HG03575 (cell line): ENCODE results near the gene PCDHGA9.

Source experiments
- ATAC-seq: cut with Tn5 transposase; IDR thresholded peaks from one replicate; pipeline ENCODE4 v1.9.1; 2021; ENCODE audit not compliant: unreplicated experiment, insufficient number of reproducible peaks, low FRiP score; ENCODE audit errors: extremely low read depth

Gene PCDHGA9

DNA sequence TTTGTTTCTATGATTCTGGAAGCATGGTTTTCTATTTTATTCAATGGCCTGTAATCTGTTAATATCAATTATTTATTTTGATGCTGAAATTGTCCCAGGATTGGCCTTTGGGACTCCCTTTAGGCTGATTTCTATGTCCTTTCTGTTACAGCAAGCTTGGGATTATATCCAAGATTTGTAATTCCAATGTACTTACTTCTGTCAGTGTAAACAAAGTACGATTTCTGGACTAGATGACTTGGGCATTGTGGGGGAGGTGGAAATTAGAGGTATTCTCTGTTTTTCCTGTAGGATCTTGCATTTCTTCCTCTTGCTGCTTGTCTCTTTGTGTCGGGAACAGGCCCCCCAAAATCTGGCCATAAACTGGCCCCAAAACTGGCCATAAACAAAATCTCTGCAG lies 31.4 kb downstream of the PCDHGA9 start:
- no peak for ATAC-seq

DNA sequence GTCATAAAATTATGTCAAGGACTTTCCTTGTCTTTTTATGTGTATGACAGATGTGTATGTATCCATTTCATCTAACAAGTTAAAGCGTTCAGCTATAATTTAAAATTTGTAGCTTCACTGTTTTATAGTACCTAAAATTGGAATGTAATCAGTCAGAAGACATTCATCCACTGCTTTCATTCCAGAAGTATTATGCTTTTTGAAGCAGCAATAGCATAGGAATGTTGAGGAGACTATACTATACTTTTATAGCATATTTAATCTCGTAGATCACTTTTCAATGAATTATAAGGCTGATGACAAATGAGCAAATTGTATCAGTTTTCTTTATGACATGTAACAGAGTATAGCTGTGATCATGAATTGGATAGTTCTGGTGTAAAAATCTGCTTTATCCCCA lies 34.6 kb downstream of the PCDHGA9 start:
- no peak for ATAC-seq

DNA sequence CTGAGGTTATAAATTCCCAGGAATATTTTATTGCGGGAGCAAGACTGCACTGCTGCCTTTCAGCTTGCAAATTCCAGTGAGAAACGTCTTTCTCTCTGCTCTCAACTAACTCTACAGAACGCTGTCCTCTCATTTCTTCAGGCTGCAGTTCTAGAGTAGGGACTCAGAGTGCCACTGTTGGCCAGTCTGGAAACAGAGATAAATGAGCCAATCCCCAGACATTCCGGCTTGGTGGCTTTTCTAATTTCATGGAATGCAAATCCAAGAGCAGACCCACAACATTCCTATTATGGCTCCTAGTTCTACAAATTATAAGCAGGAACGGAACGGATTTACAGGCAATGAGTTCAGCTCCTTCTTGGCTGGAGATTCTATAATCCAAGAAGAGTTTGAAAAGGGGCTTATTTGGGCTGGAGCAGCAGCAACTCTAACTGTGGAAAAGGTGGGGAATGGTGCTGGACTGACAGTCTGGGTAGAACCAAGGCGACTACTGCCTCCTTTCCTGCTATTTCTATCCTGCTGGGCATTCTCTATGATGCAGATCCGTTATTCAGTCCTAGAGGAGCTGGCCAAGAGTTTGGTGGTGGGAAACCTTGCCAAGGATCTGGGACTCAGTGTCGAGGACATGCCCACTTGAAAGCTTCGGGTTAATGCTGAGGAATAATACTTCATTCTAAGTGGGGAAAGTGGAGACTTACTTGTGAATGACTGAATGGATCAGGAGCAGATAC lies 37.0 kb downstream of the PCDHGA9 start:
- ATAC-seq = no peak

DNA sequence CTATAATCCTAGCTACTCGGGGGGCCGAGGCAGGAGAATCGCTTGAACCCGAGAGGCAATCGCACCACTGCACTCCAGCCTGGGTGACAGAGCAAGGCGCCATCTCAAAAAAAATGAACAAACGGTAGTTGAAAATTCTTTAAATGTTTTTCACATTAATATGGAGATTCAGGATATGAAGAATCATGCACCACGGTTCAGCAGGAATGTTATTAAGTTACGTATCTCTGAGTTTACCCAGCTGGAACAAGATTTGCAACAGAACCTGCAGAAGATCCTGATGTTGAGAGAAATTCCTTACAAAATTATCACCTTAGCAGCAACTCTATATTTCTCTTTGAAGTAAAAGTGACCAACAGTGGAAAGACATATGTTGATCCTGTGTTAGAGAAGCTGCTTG lies 37.8 kb downstream of the PCDHGA9 start:
- ATAC-seq = no peak

DNA sequence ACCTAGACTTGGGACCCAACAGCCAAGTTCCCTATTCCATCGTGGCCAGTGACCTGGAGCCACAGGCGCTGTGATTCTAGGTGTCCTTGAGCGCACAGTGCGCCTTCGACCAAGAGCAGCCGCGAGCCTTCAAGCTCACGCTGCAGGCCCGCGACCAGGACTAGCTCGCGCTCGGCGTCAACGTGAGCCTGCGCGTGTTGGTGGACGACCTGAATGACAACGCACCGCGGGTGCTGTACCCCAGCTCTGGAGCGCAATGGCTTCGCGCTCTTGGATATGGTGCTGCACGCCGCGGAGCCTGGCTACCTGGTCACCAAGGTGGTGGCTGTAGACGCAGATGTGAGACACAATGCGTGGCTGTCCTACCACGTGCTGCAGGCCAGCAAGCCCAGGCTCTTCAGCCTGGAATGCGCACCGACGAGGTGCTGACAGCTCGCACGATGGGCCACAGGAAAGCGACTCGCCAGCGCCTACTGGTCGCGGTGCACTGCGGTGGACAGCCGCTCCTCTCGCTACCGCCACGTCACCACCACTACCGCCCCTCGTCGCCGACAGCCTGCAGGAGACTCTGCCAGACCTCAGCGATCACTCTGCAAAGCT lies 39.1 kb downstream of the PCDHGA9 start:
- no peak for ATAC-seq
